Measurements from ENCODE around the gene MYH14.

Gene MYH14

DNA sequence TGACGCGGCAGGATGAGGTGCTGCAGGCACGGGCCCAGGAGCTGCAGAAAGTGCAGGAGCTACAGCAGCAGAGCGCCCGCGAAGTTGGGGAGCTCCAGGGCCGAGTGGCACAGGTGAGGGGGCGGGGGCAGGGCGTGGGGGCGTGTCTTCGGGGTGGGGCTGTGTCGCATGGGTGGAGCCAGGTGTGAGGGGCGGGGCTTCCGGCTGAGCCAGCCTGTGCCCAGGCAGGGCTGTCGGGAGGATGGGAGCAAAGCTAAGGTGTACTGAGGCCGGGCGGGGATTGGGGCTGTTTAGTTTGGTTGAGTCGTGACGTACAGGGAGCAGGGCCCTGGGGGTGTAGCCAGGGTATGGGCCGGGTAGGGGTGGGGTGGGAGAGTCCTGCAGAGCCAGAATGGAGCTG lies 63.5 kb downstream of the MYH14 start:
- DNase-seq (ENCODE audit: low read depth, low spot score): no peak
- in situ Hi-C loops (cut with HindIII; ENCODE audit: low sequenced_read_pairs): no loop called here
- H3K4me3 ChIP-seq (ENCODE audit: low read depth, low read length): no peak overlapping the region
- TF ChIP-seq, protein P1, sequence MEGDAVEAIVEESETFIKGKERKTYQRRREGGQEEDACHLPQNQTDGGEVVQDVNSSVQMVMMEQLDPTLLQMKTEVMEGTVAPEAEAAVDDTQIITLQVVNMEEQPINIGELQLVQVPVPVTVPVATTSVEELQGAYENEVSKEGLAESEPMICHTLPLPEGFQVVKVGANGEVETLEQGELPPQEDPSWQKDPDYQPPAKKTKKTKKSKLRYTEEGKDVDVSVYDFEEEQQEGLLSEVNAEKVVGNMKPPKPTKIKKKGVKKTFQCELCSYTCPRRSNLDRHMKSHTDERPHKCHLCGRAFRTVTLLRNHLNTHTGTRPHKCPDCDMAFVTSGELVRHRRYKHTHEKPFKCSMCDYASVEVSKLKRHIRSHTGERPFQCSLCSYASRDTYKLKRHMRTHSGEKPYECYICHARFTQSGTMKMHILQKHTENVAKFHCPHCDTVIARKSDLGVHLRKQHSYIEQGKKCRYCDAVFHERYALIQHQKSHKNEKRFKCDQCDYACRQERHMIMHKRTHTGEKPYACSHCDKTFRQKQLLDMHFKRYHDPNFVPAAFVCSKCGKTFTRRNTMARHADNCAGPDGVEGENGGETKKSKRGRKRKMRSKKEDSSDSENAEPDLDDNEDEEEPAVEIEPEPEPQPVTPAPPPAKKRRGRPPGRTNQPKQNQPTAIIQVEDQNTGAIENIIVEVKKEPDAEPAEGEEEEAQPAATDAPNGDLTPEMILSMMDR (IDR thresholded peaks at IDR 0.05; ENCODE audit: low read depth, low read length): no peak

DNA sequence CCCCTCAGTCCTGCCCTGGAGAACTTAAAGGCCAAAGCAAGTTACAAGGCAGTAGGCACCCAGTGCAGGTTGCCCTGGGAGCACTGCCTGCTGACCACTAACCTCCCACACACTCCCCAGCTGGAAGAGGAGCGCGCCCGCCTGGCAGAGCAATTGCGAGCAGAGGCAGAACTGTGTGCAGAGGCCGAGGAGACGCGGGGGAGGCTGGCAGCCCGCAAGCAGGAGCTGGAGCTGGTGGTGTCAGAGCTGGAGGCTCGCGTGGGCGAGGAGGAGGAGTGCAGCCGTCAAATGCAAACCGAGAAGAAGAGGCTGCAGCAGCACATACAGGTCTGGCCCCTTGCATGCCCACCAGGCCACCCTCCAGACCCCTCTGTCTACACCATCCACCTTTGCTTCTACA lies 64.6 kb downstream of the MYH14 start:
- no peak for DNase-seq (ENCODE audit: low read depth, low spot score)
- TF ChIP-seq, protein P1 (IDR thresholded peaks at IDR 0.05; ENCODE audit: low read depth, low read length): no peak
- in situ Hi-C loops (cut with HindIII; ENCODE audit: low sequenced_read_pairs): no loop called here
- no peak overlapping the region for H3K4me3 ChIP-seq (ENCODE audit: low read depth, low read length)

DNA sequence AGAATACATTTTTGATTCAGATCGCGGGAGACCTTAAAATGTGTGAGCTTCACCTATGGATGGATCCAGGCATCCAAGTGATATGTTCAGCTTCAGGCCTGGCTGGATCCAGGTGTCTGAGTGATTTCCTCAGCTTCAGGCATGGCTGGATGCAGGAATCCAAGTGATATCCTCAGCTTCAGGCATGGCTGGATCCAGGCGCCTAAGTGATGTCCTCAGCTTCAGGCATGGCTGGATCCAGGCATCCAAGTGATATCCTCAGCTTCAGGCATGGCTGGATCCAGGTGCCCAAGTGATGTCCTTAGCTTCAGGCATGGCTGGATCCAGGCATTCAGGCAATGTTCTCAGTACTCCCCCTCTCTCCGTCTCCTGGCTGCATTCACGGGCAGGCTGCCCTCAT lies 65.1 kb downstream of the MYH14 start:
- in situ Hi-C loops (cut with HindIII; ENCODE audit: low sequenced_read_pairs): no loop called here
- no peak overlapping the region for H3K4me3 ChIP-seq (ENCODE audit: low read depth, low read length)
- TF ChIP-seq, protein P1 (IDR thresholded peaks at IDR 0.05; ENCODE audit: low read depth, low read length): no peak
- no peak for DNase-seq (ENCODE audit: low read depth, low spot score)

DNA sequence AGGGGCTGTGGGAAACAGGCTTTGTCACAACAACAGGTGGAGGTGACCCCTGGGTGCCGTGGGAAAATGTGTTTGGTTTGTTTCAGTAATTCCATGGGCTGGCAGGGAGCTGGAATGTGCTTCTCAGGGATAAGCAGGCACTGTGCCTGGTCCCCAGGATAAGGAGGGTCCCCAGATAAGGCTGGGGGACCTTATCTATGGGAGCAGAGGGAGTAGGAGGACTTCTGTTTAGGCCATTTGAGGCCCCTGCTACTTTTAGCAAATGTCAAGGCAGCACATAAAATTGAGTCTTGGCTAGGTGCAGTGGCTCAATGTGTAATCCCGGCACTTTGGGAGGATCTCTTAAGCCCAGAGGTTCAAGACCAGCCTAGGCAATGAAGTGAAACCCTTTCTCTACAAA lies 66.2 kb downstream of the MYH14 start:
- no peak overlapping the region for H3K4me3 ChIP-seq (ENCODE audit: low read depth, low read length)
- no peak for DNase-seq (ENCODE audit: low read depth, low spot score)
- TF ChIP-seq, protein P1 (IDR thresholded peaks at IDR 0.05; ENCODE audit: low read depth, low read length): no peak
- in situ Hi-C loops (cut with HindIII; ENCODE audit: low sequenced_read_pairs): no loop called here

DNA sequence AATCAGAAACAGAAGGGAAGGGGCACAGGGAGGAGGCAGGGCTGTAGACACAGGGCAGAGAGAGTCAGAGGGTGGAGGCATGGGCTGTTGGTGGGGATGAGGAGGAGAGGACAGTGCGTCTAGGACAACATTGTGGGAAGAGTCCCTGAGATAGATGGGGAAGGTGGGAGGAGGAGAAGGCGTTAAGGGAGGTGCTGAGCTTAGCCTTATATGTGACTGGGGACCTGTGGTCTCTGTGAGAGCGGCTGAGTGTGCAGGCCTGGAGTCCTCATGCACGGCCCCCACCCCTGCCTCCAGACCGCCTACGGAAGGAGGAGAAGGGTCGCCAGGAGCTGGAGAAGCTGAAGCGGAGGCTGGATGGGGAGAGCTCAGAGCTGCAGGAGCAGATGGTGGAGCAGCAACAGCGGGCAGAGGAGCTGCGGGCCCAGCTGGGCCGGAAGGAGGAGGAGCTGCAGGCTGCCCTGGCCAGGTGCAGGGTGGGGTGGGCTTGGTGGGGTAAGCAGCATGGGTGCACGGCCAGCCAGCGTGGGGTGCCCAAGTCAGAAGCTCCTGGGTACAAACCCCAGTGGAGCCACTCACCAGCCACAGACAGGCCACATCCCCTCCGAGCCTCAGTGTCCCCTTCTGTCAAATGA lies 69.0 kb downstream of the MYH14 start:
- no peak for DNase-seq (ENCODE audit: low read depth, low spot score)
- TF ChIP-seq, protein P1 (IDR thresholded peaks at IDR 0.05; ENCODE audit: low read depth, low read length): no peak
- H3K4me3 ChIP-seq (ENCODE audit: low read depth, low read length): no peak overlapping the region
- in situ Hi-C loops (cut with HindIII; ENCODE audit: low sequenced_read_pairs): no loop called here

DNA sequence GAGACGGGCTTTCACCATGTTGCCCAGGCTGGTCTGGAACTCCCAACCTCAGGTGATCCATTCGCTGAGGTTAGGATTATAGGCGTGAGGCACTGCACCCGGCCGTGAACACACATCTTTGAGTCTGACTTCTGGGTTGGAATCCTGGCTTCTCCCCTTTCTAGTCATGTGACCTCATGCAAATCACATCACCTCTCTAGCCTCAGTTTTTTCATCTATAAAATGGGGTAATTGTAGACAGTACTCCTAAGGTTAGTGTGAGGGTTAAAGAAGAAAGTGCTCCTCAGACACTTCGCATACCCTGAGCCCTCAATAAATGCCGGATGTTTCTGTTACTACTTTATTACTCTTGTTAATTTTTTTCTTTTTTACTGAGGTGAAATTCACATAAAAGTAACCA lies 70.4 kb downstream of the MYH14 start:
- TF ChIP-seq, protein P1 (IDR thresholded peaks at IDR 0.05; ENCODE audit: low read depth, low read length): no peak
- H3K4me3 ChIP-seq (ENCODE audit: low read depth, low read length): no peak overlapping the region
- no peak for DNase-seq (ENCODE audit: low read depth, low spot score)
- in situ Hi-C loops (cut with HindIII; ENCODE audit: low sequenced_read_pairs): no loop called here
